GM12872 (cell line): Measurements from ENCODE around the gene GRIK4.

Experiments
- TF ChIP-seq, protein P1 (sequence below): IDR thresholded peaks from 3 replicates; pipeline ENCODE4 v1.5.1; 2011; ENCODE audit warnings: low read depth, mild to moderate bottlenecking, low read length, moderate library complexity; ENCODE audit not compliant: insufficient read depth

GRIK4 gene

DNA sequence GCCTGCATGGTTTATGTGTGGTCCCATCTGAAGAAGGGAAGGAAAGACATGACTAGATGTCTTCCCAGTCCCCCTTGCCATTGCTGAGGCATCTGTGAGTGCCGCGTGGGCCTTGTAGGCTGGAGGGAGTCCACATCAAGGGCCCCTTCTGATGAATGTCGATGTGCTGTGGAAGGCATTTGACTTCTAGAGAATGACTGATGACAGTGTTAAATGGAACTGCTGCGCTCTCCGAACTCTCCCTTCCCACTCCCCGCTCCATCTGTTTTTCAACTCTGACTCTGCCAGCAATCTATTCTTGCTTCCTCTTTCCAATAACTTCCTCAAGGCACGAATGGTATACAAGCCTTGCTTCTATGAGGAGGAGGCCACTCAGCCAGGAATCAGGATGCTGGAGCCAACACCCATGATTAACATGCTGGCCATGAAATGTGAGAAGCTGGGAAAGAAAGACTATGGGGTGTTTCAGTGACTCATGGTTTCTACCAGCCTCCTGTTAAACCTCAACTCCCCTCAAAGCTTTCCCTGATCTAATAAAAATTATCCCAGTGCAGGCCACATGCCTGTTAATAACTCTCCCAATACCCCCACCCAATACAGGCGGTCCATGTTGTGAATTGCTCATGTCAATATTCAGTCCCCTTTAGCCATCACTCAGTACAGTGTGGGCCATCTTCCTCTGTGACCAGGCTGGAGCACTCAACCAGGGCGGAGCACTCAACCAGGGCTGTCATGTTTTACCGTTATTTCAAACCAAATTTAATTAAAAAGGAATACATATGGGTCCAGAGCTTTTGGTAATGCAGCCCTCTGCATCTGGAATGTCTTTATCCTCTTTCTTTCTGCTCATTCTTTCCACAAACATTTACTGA, 466.0 kb downstream of the GRIK4 start:
- TF ChIP-seq, protein P1, sequence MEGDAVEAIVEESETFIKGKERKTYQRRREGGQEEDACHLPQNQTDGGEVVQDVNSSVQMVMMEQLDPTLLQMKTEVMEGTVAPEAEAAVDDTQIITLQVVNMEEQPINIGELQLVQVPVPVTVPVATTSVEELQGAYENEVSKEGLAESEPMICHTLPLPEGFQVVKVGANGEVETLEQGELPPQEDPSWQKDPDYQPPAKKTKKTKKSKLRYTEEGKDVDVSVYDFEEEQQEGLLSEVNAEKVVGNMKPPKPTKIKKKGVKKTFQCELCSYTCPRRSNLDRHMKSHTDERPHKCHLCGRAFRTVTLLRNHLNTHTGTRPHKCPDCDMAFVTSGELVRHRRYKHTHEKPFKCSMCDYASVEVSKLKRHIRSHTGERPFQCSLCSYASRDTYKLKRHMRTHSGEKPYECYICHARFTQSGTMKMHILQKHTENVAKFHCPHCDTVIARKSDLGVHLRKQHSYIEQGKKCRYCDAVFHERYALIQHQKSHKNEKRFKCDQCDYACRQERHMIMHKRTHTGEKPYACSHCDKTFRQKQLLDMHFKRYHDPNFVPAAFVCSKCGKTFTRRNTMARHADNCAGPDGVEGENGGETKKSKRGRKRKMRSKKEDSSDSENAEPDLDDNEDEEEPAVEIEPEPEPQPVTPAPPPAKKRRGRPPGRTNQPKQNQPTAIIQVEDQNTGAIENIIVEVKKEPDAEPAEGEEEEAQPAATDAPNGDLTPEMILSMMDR: no peak

DNA sequence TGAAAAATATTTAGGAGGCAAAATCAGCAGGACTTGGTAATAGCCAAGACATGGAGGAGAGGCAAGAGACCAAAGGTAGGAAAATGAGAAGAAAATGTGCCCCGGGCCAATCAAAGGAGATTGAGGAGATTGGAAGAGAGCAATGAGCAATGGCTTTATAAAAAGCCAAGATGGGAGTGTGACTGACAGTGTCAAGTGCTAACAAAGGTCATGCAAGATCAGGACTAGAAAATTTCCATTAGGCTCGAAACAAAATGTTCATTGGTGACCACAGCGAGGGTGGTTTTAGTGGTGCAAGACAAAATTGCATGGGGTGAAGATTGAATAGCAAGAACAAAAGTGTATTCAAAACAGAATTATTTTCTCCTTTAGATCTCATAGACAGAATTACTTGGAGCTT, 467.2 kb downstream of the GRIK4 start:
- TF ChIP-seq, protein P1: no peak

DNA sequence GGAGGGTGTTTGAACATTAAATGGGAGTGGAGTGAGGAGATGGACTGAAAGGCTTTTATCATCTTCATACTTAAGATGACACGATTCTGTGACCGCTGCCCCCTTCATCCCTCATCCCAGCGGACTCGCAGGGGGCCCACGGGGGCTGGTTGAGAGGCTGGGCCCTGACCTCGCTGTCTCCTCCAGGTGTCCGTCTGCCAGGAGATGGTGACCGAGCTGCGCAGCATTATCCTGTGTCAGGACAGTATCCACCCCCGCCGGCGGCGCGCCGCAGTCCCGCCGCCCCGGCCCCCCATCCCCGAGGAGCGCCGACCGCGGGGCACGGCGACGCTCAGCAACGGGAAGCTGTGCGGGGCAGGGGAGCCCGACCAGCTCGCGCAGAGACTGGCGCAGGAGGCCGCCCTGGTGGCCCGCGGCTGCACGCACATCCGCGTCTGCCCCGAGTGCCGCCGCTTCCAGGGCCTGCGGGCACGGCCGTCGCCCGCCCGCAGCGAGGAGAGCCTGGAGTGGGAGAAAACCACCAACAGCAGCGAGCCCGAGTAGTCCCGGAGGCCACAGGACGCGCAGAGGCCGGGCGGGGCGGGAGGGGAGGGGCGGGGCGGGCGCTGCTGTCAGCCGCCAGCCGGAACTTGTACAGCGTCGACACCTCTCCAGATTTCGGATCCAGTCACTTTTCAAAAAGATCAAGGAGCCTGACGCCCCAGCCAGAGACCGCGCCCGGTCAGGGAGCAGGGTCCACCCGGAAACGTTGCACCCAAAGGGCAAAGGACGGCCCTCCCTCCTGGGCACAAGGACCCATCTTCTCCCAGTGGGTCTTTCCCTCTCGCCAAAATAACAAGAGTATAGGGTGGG, 474.4 kb downstream of the GRIK4 start:
- TF ChIP-seq, protein P1: peak; percentile 52

DNA sequence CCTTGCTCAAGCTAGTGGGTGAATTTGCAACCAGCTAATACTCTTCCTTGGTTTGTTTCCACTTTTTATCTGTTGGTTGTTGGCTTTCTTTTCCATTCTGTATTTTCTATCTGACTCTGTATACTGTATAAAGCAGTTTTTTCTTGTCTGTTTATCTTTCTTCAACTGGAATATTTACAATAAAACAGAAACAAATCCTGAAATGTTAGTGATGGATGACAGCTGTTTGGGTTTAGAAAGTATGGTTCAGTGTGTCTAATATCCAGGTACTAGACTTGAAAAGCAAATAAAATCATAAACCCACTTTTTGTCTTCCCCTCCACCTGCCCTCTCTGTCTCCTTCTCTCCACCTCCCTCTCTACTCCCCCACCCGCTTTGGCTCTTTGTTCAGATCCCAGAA, 477.1 kb downstream of the GRIK4 start:
- TF ChIP-seq, protein P1: no peak

DNA sequence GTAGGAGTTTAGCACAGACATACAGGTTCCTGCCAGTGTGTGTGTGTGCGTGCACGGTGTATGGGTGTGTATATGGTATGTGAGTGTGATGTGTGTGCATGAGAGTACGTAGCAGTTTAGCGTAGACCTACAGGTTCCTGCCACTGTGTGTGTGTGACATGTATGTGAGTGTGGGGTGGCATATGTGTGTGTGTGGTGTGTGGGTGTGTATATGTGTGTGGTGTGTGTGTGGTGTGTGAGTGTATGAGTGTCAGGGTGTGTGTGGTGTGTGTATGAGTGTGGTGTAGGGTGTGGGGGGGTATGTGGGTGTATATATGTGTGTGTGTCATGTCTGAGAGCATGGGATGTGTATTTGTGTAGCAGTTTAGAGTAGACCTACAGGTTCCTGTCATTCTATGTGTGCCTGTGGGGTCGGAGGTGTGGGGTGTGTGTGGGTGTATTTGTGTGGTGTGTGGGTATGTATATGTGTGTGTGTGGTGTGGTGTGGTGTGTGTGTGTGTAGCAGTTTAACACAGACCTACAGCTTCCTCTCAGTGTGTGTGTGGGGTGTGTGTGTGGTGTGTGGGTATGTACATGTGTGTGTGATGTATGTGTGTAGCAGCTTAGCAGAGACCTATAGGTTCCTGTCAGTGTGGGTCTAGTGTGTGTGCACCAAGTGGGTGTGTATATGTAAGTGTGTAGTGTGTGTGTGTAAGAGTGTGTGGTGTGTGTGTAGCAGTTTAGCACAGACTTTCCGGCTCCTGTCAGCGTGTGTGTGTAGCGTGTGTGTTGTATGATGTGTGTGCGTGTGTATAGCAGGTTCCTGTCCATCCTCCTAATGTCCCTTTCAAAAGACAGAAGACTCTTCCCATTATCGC, 480.5 kb downstream of the GRIK4 start:
- TF ChIP-seq, protein P1: no peak

DNA sequence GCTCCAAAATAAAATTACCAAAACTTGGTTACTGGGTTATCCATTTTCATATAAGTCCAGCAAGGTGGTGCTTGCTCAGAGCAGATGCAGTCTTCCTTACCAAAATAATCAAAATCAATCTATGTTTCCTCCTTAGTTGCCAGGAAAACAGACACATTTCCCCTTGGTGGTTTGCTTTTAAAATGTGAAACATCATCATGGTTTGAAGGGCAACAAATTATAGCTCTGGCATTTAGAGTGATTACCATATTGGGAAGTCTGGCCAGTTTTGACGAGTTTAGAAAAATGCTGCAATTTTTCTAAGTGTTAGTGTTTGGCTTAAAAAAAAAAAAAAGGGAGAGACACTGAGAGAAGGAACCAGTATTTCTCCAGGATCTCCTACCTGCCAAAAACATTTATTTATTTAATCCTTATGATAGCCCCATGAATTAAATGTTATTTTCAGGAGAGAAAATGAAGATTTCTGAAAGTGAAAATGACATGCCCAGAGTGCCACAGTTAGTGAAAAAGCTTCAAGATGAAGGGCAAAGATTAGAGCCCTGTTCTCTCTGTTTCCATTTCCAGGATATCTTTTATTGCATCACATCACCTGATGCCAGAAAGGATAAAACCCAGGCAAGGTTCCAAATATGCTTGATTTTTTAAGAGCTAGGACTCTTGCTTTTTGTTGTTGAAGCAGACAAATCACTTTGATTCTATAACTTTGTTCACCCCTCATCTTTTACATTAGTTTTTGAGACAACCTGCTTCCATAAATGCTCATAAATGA, 482.7 kb downstream of the GRIK4 start:
- TF ChIP-seq, protein P1: no peak
